SK-N-MC (cell line): ENCODE results near the gene ACTR3C.

Experiments used
- EZH2 ChIP-seq: fragments of 200-600 bp; sonication (generic); IDR thresholded peaks from one replicate; pipeline ENCODE4 v1.6.1; 2017; ENCODE audit warnings: antibody characterized with exemption
- FOXP2 ChIP-seq: optimal IDR thresholded peaks from 2 replicates; pipeline ENCODE3; 2011; ENCODE audit warnings: mild to moderate bottlenecking, moderate library complexity; ENCODE audit not compliant: insufficient read depth; ENCODE audit errors: extremely low read length, control extremely low read depth
- POLR2AphosphoS5 ChIP-seq: IDR thresholded peaks from 2 replicates; pipeline ENCODE4 v1.6.1; 2012; ENCODE audit warnings: mild to moderate bottlenecking, low read depth, low read length, borderline replicate concordance

- no peak for TF ChIP-seq EZH2
- TF ChIP-seq POLR2AphosphoS5 = no peak
- no peak for TF ChIP-seq FOXP2
These were observed 16.2 kb downstream of the ACTR3C start for GRCh38 chr7:150307129-150307528.
